Hypothalamus (tissue), 51 donors: ENCODE data around the gene SLC37A4.
A peak's percentile ranks its signal among the peaks of the same experiment; 100 is the strongest.
"Not testable (repeated sequence)": the region's sequence is repeated elsewhere in the genome, so short reads cannot be mapped to it uniquely, and the experiment has no call there.

Experiments
- DNase-seq, 51 donors: peaks; one replicate each; lab custom pipeline; 2025; lab: John Stamatoyannopoulos, UW

SLC37A4 gene

GRCh38 chr11:119019996-119020395 lies 10.7 kb downstream of the SLC37A4 start:
- DNase-seq, result no peak

- peak; percentile 85 to 100 (median 96) for DNase-seq
Measured at GRCh38 chr11:119018074-119018938, 12.4 kb downstream of the SLC37A4 start, which contains the start of the genes RPS25 and TRAPPC4. Gene RPS25 (minus strand): TSS chr11:119018343. CDS start chr11:119018284, 59 bp downstream. Gene TRAPPC4 (plus strand): TSS chr11:119018766. CDS start chr11:119018796, 30 bp downstream.

GRCh38 chr11:119017377-119017776 lies 13.3 kb downstream of the SLC37A4 start:
- DNase-seq, result not testable (repeated sequence)

DNA sequence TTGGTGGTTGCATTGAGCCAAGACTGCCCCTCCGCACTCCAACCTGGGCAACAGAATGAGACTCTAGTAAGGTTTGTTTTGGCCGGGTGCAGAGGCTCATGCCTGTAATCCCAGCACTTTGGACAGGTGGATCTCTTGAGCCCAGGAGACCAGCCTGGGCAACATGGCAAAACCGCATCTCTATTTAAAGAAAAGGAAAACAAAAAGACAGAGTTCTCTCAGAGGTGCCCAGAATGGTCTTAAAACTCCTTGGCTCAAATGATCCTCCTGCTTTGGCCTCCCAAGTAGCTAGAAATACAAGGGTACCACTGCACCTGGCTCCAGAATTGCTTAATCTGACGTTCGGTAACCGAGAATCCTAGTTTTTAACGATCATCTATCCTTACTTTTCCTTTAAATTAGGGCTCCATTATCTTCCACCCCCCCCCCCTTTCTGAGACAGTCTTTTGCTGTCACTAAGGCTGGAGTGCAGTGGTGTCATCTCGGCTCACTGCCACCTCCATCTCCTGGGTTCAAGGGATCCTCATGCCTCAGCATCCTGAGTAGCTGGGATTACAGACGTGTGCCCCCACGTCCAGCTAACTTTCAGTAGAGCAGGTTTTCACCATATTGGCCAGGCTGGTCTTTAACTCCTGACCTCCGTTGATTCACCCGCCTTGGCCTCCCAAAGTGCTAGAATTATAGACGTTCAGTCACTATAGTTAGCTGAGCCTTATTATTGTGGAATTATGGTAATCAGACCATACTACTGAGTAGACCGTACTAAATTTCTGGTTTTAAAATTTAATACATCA lies 14.3 kb downstream of the SLC37A4 start:
- no peak for DNase-seq

DNA sequence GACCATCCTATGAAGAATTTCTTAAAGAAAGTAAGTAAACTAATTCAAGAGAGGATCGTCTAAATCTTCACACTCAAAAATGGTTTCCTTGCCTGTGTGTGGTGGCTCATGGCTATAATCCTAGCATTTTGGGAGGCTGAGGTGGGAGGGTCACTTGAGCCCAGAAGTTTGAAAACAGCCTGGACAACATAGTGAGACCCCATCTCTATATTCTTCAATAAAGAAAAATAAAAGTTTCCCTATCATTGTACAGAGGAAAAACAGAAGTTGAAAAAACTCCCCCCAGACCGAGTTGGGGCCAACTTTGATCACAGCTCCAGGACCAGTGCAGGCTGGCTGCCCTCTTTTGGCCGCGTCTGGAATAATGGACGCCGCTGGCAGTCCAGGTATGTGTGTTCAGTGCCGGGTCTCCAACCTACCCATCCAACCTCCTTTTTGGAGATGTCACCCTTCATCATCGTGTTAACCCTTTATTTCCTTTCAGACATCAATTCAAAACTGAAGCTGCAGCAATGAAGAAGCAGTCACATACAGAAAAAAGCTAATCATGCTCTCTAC lies 15.5 kb downstream of the SLC37A4 start:
- no peak for DNase-seq

GRCh38 chr11:119014209-119014924 lies 16.3 kb downstream of the SLC37A4 start:
- DNase-seq, result no peak

DNA sequence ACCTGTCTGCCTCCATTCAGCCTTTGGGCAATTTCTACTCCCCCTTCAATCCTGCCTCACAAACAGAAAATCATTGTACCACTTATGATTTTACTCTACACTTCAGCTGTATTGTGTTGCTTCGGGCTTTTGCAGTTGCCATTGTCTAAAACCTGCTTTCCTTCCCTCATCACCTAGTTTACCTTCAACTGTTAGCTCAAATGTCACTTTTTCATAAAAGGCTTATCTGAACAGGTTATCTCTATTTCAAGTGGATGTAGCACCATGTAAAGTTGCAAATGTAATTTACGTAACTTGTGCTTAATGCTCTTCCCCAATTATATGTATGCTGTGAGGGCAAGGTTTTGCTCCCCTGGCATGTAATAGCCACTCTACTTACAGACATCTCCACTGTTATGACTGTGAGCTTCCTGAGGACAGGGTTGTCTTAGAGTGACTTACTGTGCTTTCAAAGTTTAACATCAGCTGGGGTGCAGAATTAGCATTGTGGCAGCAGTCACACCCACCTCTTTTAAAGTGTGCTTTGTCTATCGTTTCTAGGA lies 18.0 kb downstream of the SLC37A4 start:
- no peak for DNase-seq

GRCh38 chr11:119011476-119012053 lies 19.1 kb downstream of the SLC37A4 start:
- no peak for DNase-seq

DNA sequence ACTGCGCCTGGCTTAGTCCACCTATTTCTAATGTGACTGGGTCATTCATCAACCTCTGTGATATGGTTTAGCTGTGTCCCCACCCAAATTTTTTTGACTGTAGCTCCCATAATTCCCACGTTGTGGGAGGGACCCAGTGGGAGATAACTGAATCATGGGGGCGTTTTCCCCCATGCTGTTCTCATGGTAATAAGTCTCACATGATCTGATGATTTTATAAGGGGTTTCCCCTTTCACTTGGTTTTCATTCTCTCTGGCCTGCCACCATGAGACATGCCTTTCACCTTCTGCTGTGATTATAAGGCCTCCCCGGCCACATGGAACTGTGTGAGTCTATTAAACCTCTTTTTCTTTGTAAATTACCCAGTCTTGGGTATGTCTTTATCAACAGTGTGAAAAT lies 24.0 kb downstream of the SLC37A4 start:
- no peak for DNase-seq

GRCh38 chr11:119000906-119001305 lies 29.8 kb downstream of the SLC37A4 start:
- no peak for DNase-seq

DNA sequence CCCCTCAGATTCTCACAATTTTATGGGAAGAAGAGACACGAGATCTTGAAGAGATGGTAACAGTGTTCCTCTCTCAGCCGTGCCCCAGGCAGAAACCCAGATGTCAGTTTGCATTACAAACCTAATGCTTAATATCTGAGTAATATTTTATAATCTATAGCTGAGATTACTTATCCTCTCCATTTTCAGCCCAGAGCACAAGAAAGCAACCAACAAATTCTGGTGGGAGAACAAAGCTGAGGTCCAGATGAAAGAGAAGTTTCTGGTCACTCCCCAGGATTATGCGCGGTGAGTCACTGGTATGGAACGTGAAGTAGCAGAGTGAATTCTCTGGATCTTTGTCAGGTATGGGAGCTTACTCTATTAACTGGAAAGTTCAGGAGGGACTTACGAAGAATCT lies 31.9 kb downstream of the SLC37A4 start:
- DNase-seq, result no peak

- peak in 2 of 51 donors; percentile 35 to 49 for DNase-seq
Measured at GRCh38 chr11:118998388-118998717, 32.3 kb downstream of the SLC37A4 start.

- peak; percentile 59 to 98 (median 92) for DNase-seq
Measured at GRCh38 chr11:118997627-118998387, 32.9 kb downstream of the SLC37A4 start, which contains the start of gene CENATAC. Gene CENATAC (plus strand): TSS chr11:118998138. CDS start chr11:118998198, 60 bp downstream.

GRCh38 chr11:118996926-118997626 lies 33.6 kb downstream of the SLC37A4 start:
- peak in 10 of 51 donors; percentile 6 to 62 (median 30) for DNase-seq

DNA sequence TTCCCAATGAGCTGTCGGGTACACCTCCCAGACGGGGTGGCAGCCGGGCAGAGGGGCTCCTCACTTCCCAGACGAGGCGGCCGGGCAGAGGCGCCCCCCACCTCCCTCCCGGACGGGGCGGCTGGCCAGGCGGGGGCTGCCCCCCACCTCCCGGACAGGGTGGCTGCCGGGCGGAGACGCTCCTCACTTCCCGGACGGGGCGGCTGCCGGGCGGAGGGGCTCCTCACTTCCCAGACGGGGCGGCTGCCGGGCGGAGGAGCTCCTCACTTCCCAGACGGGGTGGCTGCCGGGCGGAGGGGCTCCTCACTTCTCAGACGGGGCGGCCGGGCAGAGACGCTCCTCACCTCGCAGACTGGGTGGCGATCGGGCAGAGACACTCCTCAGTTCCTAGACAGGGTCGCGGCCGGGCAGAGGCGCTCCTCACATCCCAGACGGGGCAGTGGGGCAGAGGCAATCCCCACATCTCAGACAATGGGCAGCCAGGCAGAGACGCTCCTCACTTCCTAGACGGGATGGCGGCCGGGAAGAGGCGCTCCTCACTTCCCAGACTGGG lies 39.1 kb downstream of the SLC37A4 start:
- not testable (repeated sequence) for DNase-seq

- no peak for DNase-seq
Measured at GRCh38 chr11:118988280-118988679, 42.4 kb downstream of the SLC37A4 start.

DNA sequence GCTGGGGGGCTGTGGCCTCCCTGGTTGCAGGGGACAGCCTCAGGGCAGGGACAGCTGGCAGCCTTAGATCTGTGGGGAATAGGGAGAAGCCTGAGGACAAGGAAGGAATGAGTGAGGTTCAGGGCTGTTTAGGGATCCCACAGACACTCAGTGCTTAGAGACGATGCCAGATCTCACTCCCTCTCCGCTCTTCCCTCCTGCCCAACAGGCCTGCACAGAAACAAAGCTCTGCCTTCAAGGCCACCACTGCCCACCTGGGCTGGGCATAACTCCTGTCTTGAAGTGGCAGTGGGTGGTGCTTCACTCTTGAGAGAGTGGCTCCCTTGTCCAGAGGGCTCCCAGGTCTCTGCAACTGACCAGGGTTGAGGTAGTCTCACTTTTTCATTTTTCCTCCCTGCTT lies 45.9 kb downstream of the SLC37A4 start:
- no peak for DNase-seq

GRCh38 chr11:118984337-118984736 lies 46.3 kb downstream of the SLC37A4 start:
- not testable (repeated sequence) for DNase-seq
